Kidney (tissue), 14 donors: ENCODE measurements around the gene OLFM3. TPM values are rescaled to one million over a fixed set of nuclear protein-coding genes. Genes with fewer than 3 reads are reported as not detected.

Source experiments
- DNase-seq, 5 donors: peaks; one replicate each; pipeline ENCODE4 v3.0.0-alpha.2; 2013 to 2020
- FAIRE-seq: peaks from 2 replicates; lab custom pipeline; 2012; peaks lifted over from hg19 to GRCh38; lab: Jason Lieb, UNC
- H3K27ac ChIP-seq, 2 donors: one replicate each; pipeline ENCODE4 v1.7.0; 2013; ENCODE audit warnings: low read depth in 2 of 2, low read length in 2 of 2, inconsistent platforms in 1 of 2
- H3K27me3 ChIP-seq: one replicate; pipeline ENCODE4 v1.7.1; 2013; ENCODE audit warnings: low read length, inconsistent platforms; ENCODE audit not compliant: control insufficient read depth, insufficient read depth
- H3K36me3 ChIP-seq, 3 donors: one replicate each; pipeline versions ENCODE4 v1.7.0 to v1.7.1; 2013; ENCODE audit warnings: low read length in 3 of 3, control low read depth in 1 of 3, inconsistent platforms in 1 of 3; ENCODE audit not compliant: insufficient read depth in 3 of 3, control insufficient read depth in 2 of 3
- H3K4me1 ChIP-seq, 3 donors: one replicate each; pipeline versions ENCODE4 v1.7.0 to v1.7.1; 2013; ENCODE audit warnings: low read length in 3 of 3, inconsistent platforms in 1 of 3, low read depth in 1 of 3; ENCODE audit not compliant: control insufficient read depth in 2 of 3, insufficient read depth in 2 of 3
- H3K4me3 ChIP-seq, 3 donors: one replicate each; pipeline versions ENCODE4 v1.7.0 to v1.8.1; 2013; ENCODE audit warnings: low read length in 3 of 3, control low read depth in 1 of 3, inconsistent platforms in 1 of 3
- H3K9ac ChIP-seq, 3 donors: one replicate each; pipeline versions ENCODE4 v1.7.0 to v1.7.1; 2013; ENCODE audit warnings: low read length in 3 of 3, control low read depth in 1 of 3, inconsistent platforms in 1 of 3
- H3K9me3 ChIP-seq, 3 donors: one replicate each; pipeline versions ENCODE4 v1.7.0 to v1.7.1; 2013; ENCODE audit warnings: low read length in 3 of 3, control low read depth in 1 of 3, inconsistent platforms in 1 of 3; ENCODE audit not compliant: control insufficient read depth in 2 of 3, insufficient read depth in 1 of 3
- intact Hi-C: fragments of 100-400 bp; cut with DNase I; formaldehyde crosslinking; loops from one replicate; pipeline ENCODE4 v1.11.1; 2022
- polyA plus RNA-seq: library from polyadenylated mRNA; stranded (reverse); fragments of 350-450 nt; fragmentation: Illumina TruSeq; extraction: RNeasy Lipid Tissue Mini Kit (QIAGEN cat#74804); gene quantifications from one replicate; pipeline ENCODE4 v1.2.3, GENCODE V29; 2014; ENCODE audit warnings: low read depth, low replicate concordance; ENCODE audit not compliant: insufficient read depth
- total RNA-seq: library from RNA; stranded (reverse); fragmentation: NEBNext Ultra II Directional; extraction: Animal tissue kit (Norgen Biotek cat#: 25700); gene quantifications from one replicate; pipeline ENCODE4 v1.2.1, GENCODE V29; 2021
- TF ChIP-seq, protein P1 (sequence below): IDR thresholded peaks from 3 replicates; pipeline ENCODE4 v1.5.1; 2012; ENCODE audit warnings: mild to moderate bottlenecking, moderate library complexity, borderline replicate concordance; ENCODE audit not compliant: insufficient read depth; ENCODE audit errors: extremely low read depth
- donor health status: control.
- donor health status: control.
- donor health status: control.
- donor health status: control.
- donor health status: control.
- donor health status: DM: yes; HTN: yes; CAD: no.
- donor health status: Normal renal cell carcinoma (clear cell type).

Gene OLFM3
- total and polyA plus RNA-seq, 2 donors from 2014 or later = 0.41 TPM; not detected in 1

DNA sequence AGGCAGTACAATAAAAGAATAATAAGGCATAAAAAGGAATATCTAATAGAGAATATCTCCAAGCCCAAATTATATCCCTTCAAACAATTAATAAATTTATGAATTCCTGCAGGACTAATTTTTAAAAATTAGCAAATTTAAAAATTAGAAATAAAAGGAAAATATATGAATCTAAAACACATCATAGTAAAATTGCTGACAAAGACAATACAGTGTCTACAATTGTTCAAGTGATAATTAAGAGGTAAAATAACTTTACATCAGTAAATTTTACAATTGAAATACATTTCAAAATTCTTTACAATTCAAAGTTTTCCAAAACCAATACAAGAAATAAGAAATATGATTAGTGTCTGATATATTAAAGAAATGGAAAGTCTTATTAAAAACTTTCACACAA, 22.8 kb upstream of the OLFM3 start:
- no peak for DNase-seq
- Histone ChIP-seq H3K27me3 (no peaks in the 10 kb centered on the region), H3K4me3 (no peak overlapping the region), H3K9ac (no peak overlapping the region), H3K36me3 (no peaks in the 10 kb centered on the region), H3K27ac (no peak overlapping the region), H3K9me3 (no peaks in the 10 kb centered on the region), H3K4me1 (no peaks in the 10 kb centered on the region)
- FAIRE-seq = peak; percentile 74
- TF ChIP-seq, protein P1, sequence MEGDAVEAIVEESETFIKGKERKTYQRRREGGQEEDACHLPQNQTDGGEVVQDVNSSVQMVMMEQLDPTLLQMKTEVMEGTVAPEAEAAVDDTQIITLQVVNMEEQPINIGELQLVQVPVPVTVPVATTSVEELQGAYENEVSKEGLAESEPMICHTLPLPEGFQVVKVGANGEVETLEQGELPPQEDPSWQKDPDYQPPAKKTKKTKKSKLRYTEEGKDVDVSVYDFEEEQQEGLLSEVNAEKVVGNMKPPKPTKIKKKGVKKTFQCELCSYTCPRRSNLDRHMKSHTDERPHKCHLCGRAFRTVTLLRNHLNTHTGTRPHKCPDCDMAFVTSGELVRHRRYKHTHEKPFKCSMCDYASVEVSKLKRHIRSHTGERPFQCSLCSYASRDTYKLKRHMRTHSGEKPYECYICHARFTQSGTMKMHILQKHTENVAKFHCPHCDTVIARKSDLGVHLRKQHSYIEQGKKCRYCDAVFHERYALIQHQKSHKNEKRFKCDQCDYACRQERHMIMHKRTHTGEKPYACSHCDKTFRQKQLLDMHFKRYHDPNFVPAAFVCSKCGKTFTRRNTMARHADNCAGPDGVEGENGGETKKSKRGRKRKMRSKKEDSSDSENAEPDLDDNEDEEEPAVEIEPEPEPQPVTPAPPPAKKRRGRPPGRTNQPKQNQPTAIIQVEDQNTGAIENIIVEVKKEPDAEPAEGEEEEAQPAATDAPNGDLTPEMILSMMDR = no peak
- intact Hi-C loops = no loop called here

DNA sequence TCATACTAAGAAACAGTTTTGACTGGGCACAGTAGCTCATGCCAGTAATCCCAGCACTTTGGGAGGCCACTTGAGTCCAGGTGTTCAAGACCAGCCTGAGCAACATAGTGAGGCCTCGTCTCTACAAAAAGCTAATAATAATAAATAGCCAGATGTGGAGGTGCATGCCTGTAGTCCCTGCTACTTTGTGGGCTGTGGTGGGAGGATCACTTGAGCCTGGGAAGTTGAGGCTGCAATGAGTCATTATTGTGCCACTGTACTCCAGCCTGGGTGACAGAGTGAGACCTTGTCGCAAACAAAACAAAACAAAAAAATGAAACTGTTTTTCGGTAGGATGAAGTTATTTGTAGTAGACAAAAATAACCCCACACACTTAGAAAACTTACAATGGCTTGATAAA, 19.0 kb upstream of the OLFM3 start:
- FAIRE-seq (no peak), DNase-seq (no peak)
- intact Hi-C loops = no loop called here
- H3K4me3 ChIP-seq = no peak overlapping the region
- no peaks in the 10 kb centered on the region for H3K27me3 ChIP-seq
- no peak overlapping the region for H3K27ac ChIP-seq
- H3K4me1 ChIP-seq = no peaks in the 10 kb centered on the region
- no peaks in the 10 kb centered on the region for H3K36me3 ChIP-seq
- no peaks in the 10 kb centered on the region for H3K9me3 ChIP-seq
- TF ChIP-seq, protein P1 = no peak
- no peak overlapping the region for H3K9ac ChIP-seq

GRCh38 chr1:102002057-102002456, 5.3 kb upstream of the OLFM3 start:
- no peaks in the 10 kb centered on the region for H3K4me1 ChIP-seq
- H3K36me3 ChIP-seq = no peaks in the 10 kb centered on the region
- no peak overlapping the region for H3K27ac ChIP-seq
- FAIRE-seq (no peak), DNase-seq (no peak)
- intact Hi-C loops = no loop called here
- H3K9ac ChIP-seq = no peak overlapping the region
- TF ChIP-seq, protein P1 = no peak
- H3K27me3 ChIP-seq = no peaks in the 10 kb centered on the region
- no peaks in the 10 kb centered on the region for H3K9me3 ChIP-seq
- no peak overlapping the region for H3K4me3 ChIP-seq

- H3K27ac ChIP-seq = no peak overlapping the region
- intact Hi-C loops = no loop called here
- H3K27me3 ChIP-seq = peaks cover 2% of the 10 kb centered on the region
- no peaks in the 10 kb centered on the region for H3K36me3 ChIP-seq
- TF ChIP-seq, protein P1 = no peak
- H3K4me3 ChIP-seq = peak overlapping the region in 1 of 3 donors; percentile 18
- no peak overlapping the region for H3K9ac ChIP-seq
- no peaks in the 10 kb centered on the region for H3K9me3 ChIP-seq
- DNase-seq = peak in 2 of 5 donors; percentile 10 to 11
- FAIRE-seq = no peak
- H3K4me1 ChIP-seq = no peaks in the 10 kb centered on the region
Measured at GRCh38 chr1:101995984-101996745, 561 bp downstream of the OLFM3 start.
